ENCODE data around the gene DRC1. TPM values are rescaled to one million over a fixed set of nuclear protein-coding genes. Genes with fewer than 3 reads are reported as not detected.

Gene DRC1
- total RNA-seq, 1 experiment from 2014 or later = 0.18 TPM

GRCh38 chr2:26356771-26357170 is 44.9 kb upstream of the DRC1 start:
- Histone ChIP-seq H3K27me3 (ENCODE audit: control insufficient read depth, insufficient read depth, low read length) (no peaks in the 10 kb centered on the region), H3K27ac (ENCODE audit: low read length) (no peak overlapping the region), H3K4me3 (ENCODE audit: low read depth in 2 of 2, low read length in 2 of 2) (no peak overlapping the region), H3K4me1 (ENCODE audit: control insufficient read depth, insufficient read depth, low read length) (no peaks in the 10 kb centered on the region), H3K36me3 (ENCODE audit: control insufficient read depth, insufficient read depth, low read length) (no peaks in the 10 kb centered on the region), H3K9me3 (ENCODE audit: control insufficient read depth, insufficient read depth, low read depth, low read length) (no peaks in the 10 kb centered on the region)
- intact Hi-C loops (cut with micrococcal nuclease; ENCODE audit: unreplicated experiment) (no loop called here), in situ Hi-C loops (cut with HindIII; ENCODE audit: low pct_unique_long_range_greater_than_20kb, low sequenced_read_pairs) (no loop called here)
- ChIA-PET CTCF (no interaction called here), POLR2A (no interaction called here)
- no TSS peak for BruUV-seq (replicated peaks)
- no peak for DNase-seq (ENCODE audit: low read depth, low spot score)
- no peak for ATAC-seq
- TF ChIP-seq SIN3A (IDR thresholded peaks at IDR 0.05; ENCODE audit: borderline replicate concordance, insufficient read depth, low read depth, low read length) = no peak
- no peak for TF ChIP-seq TCF7L2 (IDR thresholded peaks at IDR 0.05; ENCODE audit: low read depth, low read length)
- TF ChIP-seq POLR2AphosphoS5 (IDR thresholded peaks at IDR 0.05; ENCODE audit: low read depth, low read length) = no peak
- TF ChIP-seq CTCF (IDR thresholded peaks at IDR 0.05) = no peak
- no peak for TF ChIP-seq REST (IDR thresholded peaks at IDR 0.05; ENCODE audit: insufficient read depth in 1 of 2, low read depth in 2 of 2, low read length in 1 of 2)

- CTCF ChIA-PET = no interaction called here
- POLR2A ChIA-PET = no interaction called here
- TF ChIP-seq POLR2AphosphoS5 (IDR thresholded peaks at IDR 0.05; ENCODE audit: low read depth, low read length) (no peak), TCF7L2 (IDR thresholded peaks at IDR 0.05; ENCODE audit: low read depth, low read length) (no peak), REST (IDR thresholded peaks at IDR 0.05; ENCODE audit: insufficient read depth in 1 of 2, low read depth in 2 of 2, low read length in 1 of 2) (no peak), CTCF (IDR thresholded peaks at IDR 0.05) (no peak), SIN3A (IDR thresholded peaks at IDR 0.05; ENCODE audit: borderline replicate concordance, insufficient read depth, low read depth, low read length) (no peak)
- Histone ChIP-seq H3K27ac (ENCODE audit: low read length) (no peak overlapping the region), H3K9me3 (ENCODE audit: control insufficient read depth, insufficient read depth, low read depth, low read length) (no peaks in the 10 kb centered on the region), H3K27me3 (ENCODE audit: control insufficient read depth, insufficient read depth, low read length) (no peaks in the 10 kb centered on the region), H3K36me3 (ENCODE audit: control insufficient read depth, insufficient read depth, low read length) (no peaks in the 10 kb centered on the region; the same call in 1 of the 2 replicates), H3K4me1 (ENCODE audit: control insufficient read depth, insufficient read depth, low read length) (no peaks in the 10 kb centered on the region), H3K4me3 (ENCODE audit: low read depth in 2 of 2, low read length in 2 of 2) (no peak overlapping the region)
- BruUV-seq (replicated peaks) = no TSS peak
- DNase-seq (ENCODE audit: low read depth, low spot score) = no peak
- no peak for ATAC-seq
- intact Hi-C loops (cut with micrococcal nuclease; ENCODE audit: unreplicated experiment) = no loop called here
- in situ Hi-C loops (cut with HindIII; ENCODE audit: low pct_unique_long_range_greater_than_20kb, low sequenced_read_pairs) = no loop called here
These were observed 41.7 kb upstream of the DRC1 start for GRCh38 chr2:26359886-26360473.
